AG04449 (cell line): ENCODE results near the gene SLBP.
"Not testable (repeated sequence)": the region's sequence is repeated elsewhere in the genome, so short reads cannot be mapped to it uniquely, and the experiment has no call there.

ENCODE experiments used
- CTCF ChIA-PET: fragments of 350-600 bp; formaldehyde crosslinking; extraction: SDS; loops from one replicate; lab custom pipeline; 2021; ENCODE audit warnings: antibody characterized with exemption; lab: Yijun Ruan, JAX
- POLR2A ChIA-PET: fragments of 400-600, 350-600 bp; formaldehyde crosslinking; extraction: SDS; loops from one replicate; lab custom pipeline; 2020; ENCODE audit warnings: antibody characterized with exemption, inconsistent platforms; lab: Yijun Ruan, JAX
- DNase-seq: peaks from one replicate; pipeline ENCODE4 v3.0.0-alpha.2; 2010; ENCODE audit warnings: low read depth, low spot score
- H3K4me3 ChIP-seq: 2 replicates; pipeline ENCODE4 v1.5.1; 2011; ENCODE audit warnings: low read depth, mild to moderate bottlenecking, control low read depth, low read length
- CTCF ChIP-seq: IDR thresholded peaks from one replicate; pipeline ENCODE4 v1.5.1; 2011; ENCODE audit warnings: mild to moderate bottlenecking, moderate library complexity, low read length, control low read depth, inconsistent platforms; ENCODE audit not compliant: insufficient read depth; ENCODE audit errors: missing control alignments

The SLBP gene

DNA sequence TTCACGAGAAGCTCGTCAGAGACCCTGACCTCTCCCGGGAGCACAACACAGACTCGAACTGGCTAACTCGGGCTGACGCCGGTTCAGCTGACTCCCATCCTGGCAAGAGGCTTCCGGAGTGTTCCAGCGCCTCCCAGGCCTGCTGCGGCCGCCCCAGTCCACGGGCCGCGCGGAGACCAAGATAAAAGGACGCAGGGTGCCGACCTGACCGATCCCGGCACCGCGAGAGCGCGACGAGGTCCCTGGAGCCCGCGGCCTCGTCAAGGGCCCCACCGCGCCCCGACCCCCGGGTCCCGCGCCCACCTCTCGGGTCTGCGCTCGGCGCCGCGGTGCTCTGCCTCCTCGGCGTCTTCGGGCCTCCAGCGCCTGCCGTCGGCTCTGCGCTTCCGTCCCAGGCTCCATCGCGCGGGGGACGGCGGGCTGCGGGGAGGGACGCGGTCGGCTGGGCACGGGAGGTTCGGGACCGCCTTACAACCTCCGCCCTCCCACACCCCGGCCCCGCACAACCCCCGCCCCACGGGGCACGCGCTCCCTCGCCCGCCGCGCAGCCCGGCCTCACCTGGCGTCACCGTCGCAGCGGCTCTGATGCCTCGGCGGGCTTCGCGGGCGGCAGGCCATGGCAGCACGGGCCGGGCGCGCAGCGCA is 426 bp downstream of the SLBP start:
- DNase-seq = no peak
- CTCF ChIA-PET = interaction anchor here (3.8 to 7.8 kb wide), 2 partner anchors 15 to 19 kb away, joined by 20 to 56 read pairs; no protein-coding TSS in a partner anchor
- H3K4me3 ChIP-seq = peak overlapping the region; percentile 89
- POLR2A ChIA-PET = interaction anchor here (0.6 to 1.3 kb wide), 7 partner anchors 9 to 164 kb away, joined by 3 to 21 read pairs (median 3); partner anchors contain the start of genes TACC3 and TMEM129
- TF ChIP-seq CTCF = no peak

DNA sequence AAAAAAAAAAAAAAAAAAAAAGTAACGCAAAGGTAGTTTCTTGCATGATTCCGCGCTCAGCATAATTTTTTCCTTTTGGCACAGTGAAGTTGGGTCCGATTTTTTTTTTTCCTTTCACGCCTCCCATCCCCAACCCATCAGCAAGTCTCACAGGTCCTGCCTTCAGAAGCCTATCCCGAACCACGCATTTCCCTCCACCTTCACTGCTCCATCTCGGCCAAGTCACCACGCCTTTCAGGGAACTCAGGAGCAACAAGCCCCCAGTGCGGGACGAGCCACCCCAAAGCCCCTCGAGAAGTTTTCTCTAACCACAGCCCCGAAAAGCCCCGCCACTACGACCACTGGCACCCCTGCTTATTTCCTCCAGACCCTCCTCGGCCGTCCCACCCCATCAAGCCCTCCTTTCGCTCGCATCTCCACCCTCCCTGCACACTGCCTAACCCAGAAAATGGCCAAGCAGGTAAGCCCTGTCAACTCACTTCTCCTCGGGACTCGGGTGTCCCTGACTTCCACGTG is 1.0 kb downstream of the SLBP start:
- POLR2A ChIA-PET = interaction anchor here (0.7 kb wide), 1 partner anchor 10 kb away, joined by 3 read pairs; the partner anchor contains the start of genes TACC3 and TMEM129
- TF ChIP-seq CTCF = no peak
- peak overlapping the region; percentile 89 for H3K4me3 ChIP-seq
- CTCF ChIA-PET = interaction anchor here (3.8 to 7.8 kb wide), 2 partner anchors 16 to 18 kb away, joined by 20 to 56 read pairs; no protein-coding TSS in a partner anchor
- DNase-seq = no peak

DNA sequence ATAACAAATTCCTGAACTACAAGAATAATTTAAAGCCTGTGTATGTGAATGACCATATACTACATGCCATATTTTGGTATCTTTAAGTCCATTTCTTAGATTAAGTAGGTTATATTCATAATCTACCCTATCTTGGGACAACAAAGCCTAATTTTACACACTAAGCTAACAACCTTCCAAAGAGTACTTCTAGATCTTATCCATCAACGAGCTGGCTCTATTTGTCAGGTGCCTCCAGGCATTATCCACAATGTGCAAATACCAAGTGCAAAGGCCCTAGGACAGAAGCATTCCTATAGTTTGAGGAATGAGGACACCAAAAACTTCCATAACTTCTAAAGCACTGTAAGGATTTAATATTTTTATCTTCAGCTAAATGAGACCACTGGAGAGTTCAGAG is 3.5 kb downstream of the SLBP start:
- ChIA-PET POLR2A (no interaction called here), CTCF (interaction anchor here (0.9 to 10.5 kb wide), 6 partner anchors 9 to 39 kb away, joined by 3 to 195 read pairs (median 10); no protein-coding TSS in a partner anchor)
- no peak for TF ChIP-seq CTCF
- no peak for DNase-seq
- no peak overlapping the region for H3K4me3 ChIP-seq

DNA sequence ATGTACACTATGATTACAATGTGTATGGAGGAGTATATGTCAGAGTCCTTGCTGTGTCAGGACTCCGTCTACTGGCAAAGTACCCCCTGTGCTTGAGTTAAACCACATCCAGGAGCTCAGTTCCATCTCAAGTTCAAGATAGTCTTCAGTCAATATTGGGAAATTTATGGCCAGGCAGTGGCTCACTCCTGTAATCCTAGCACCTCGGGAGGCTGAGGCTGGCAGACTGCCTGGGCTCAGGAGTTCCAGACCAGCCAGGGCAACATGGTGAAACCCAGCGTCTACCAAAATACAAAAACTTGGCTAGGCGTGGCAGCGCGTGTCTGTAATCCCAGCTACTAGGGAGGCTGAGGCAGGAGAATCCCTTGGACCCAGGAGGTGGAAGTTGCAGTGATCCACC is 5.8 kb downstream of the SLBP start:
- DNase-seq = no peak
- POLR2A ChIA-PET = interaction anchor here (1.2 kb wide), 1 partner anchor 13 kb away, joined by 3 read pairs; no protein-coding TSS in a partner anchor
- TF ChIP-seq CTCF = no peak
- H3K4me3 ChIP-seq = no peak overlapping the region
- CTCF ChIA-PET = interaction anchor here (2.4 to 10.5 kb wide), 2 partner anchors 13 to 19 kb away, joined by 10 to 195 read pairs; no protein-coding TSS in a partner anchor

DNA sequence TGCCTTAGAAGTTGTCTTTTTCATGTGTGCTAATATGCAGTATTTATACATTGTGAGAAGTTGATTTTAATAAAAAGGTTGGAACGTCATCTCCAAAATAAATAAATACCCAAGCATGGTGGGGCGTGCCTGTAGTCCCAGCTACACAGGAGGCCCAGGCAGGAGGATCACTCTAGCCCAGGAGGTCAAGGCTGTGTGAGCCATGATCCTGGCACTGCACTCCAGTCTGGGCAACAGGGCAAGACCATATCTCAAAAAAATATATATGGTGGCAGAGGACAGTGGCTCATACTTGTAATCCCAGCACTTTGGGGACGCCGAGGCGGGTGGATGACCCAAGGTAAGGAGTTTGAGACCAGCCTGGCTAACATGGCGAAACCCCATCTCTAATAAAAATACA is 6.4 kb downstream of the SLBP start:
- POLR2A ChIA-PET = interaction anchor here (1.2 kb wide), 1 partner anchor 12 kb away, joined by 3 read pairs; no protein-coding TSS in a partner anchor
- no peak overlapping the region for H3K4me3 ChIP-seq
- TF ChIP-seq CTCF = no peak
- DNase-seq = no peak
- CTCF ChIA-PET = interaction anchor here (2.4 to 10.5 kb wide), 2 partner anchors 13 to 20 kb away, joined by 10 to 195 read pairs; no protein-coding TSS in a partner anchor

GRCh38 chr4:1703867-1704266 is 8.3 kb downstream of the SLBP start:
- TF ChIP-seq CTCF = no peak
- ChIA-PET CTCF (interaction anchor here (0.7 to 10.5 kb wide), 5 partner anchors 9 to 105 kb away, joined by 3 to 195 read pairs (median 4); partner anchors contain the start of gene SLBP), POLR2A (no interaction called here)
- H3K4me3 ChIP-seq = no peak overlapping the region
- no peak for DNase-seq

DNA sequence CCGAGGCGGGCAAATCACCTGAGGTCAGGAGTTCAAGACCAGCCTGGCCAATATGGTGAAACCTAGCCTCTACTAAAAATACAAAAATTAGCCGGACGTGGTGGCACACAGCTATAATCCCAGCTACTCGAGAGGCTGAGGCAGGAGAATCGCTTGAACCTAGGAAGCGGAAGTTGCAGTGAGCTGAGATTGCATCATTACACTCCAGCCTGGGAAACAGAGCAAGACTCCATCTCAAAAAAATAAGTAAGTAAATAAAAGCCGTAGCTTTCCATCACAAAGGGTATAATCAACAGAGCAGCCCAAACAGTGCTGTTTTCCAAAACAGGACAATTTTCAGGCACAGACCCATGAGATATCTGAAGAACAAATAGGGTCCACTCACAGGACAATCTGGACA is 10.4 kb downstream of the SLBP start:
- H3K4me3 ChIP-seq, DNase-seq, POLR2A ChIA-PET: not testable (repeated sequence)
- CTCF ChIA-PET = interaction anchor here (10.5 kb wide), 1 partner anchor 9 kb away, joined by 195 read pairs; no protein-coding TSS in a partner anchor
